ENCODE results near the gene HEXA. TPM values are rescaled to one million over a fixed set of nuclear protein-coding genes. Genes with fewer than 3 reads are reported as not detected.
A peak's percentile ranks its signal among the peaks of the same experiment; 100 is the strongest.

HEXA gene
- total RNA-seq, 1 donor from 2014 or later = 102 TPM

DNA sequence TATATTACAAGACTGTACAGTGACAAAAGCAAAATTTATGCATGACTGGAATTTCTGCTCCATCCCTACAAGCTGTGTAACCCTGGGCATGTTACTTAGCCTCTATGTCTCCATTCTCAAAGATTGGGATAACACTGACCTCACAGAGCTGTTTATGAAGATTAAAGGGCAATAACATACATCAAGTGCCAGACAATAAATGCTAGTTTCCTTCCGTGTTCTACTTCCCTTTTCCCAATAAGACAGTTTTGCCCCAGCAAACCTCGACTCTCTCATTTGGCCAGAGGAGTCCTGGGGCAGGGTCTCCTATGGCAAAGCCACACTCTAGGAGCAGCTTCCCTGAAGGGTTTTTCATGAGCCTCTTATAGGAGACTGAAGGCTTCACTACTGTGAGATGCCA, 7.5 kb downstream of the HEXA start:
- no peaks in the 10 kb centered on the region for H3K27me3 Mint-ChIP-seq
- intact Hi-C loops (cut with micrococcal nuclease) = no loop called here
- ATAC-seq (ENCODE audit: low read depth) = no peak
- H3K4me3 Mint-ChIP-seq = peak overlapping the region; percentile 4
- H3K27ac Mint-ChIP-seq = peak overlapping the region; percentile 9
- DNase-seq = no peak
- H3K36me3 Mint-ChIP-seq (ENCODE audit: low read depth) = peaks cover 49% of the 10 kb centered on the region
- H3K4me1 Mint-ChIP-seq = peaks cover 77% of the 10 kb centered on the region
- ChIA-PET POLR2A (no interaction called here), CTCF (no interaction called here)
- no peaks in the 10 kb centered on the region for H3K9me3 Mint-ChIP-seq
- TF ChIP-seq, protein P1, sequence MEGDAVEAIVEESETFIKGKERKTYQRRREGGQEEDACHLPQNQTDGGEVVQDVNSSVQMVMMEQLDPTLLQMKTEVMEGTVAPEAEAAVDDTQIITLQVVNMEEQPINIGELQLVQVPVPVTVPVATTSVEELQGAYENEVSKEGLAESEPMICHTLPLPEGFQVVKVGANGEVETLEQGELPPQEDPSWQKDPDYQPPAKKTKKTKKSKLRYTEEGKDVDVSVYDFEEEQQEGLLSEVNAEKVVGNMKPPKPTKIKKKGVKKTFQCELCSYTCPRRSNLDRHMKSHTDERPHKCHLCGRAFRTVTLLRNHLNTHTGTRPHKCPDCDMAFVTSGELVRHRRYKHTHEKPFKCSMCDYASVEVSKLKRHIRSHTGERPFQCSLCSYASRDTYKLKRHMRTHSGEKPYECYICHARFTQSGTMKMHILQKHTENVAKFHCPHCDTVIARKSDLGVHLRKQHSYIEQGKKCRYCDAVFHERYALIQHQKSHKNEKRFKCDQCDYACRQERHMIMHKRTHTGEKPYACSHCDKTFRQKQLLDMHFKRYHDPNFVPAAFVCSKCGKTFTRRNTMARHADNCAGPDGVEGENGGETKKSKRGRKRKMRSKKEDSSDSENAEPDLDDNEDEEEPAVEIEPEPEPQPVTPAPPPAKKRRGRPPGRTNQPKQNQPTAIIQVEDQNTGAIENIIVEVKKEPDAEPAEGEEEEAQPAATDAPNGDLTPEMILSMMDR (IDR thresholded peaks at IDR 0.05) = no peak

GRCh38 chr15:72365844-72366243, 10.0 kb downstream of the HEXA start:
- TF ChIP-seq, protein P1 (IDR thresholded peaks at IDR 0.05) = no peak
- CTCF ChIA-PET = no interaction called here
- no peak overlapping the region for H3K4me3 Mint-ChIP-seq
- POLR2A ChIA-PET = interaction anchor here (0.7 to 2.0 kb wide), 2 partner anchors 10 to 1327 kb away, joined by 3 to 11 read pairs; partner anchors contain the start of gene HEXA
- H3K27ac Mint-ChIP-seq = peak overlapping the region; percentile 20
- intact Hi-C loops (cut with micrococcal nuclease) = no loop called here
- H3K27me3 Mint-ChIP-seq = no peaks in the 10 kb centered on the region
- peaks cover 42% of the 10 kb centered on the region for H3K36me3 Mint-ChIP-seq (ENCODE audit: low read depth)
- ATAC-seq (ENCODE audit: low read depth) (peak; percentile 54), DNase-seq (no peak)
- H3K4me1 Mint-ChIP-seq = peaks cover 55% of the 10 kb centered on the region
- H3K9me3 Mint-ChIP-seq = no peaks in the 10 kb centered on the region

DNA sequence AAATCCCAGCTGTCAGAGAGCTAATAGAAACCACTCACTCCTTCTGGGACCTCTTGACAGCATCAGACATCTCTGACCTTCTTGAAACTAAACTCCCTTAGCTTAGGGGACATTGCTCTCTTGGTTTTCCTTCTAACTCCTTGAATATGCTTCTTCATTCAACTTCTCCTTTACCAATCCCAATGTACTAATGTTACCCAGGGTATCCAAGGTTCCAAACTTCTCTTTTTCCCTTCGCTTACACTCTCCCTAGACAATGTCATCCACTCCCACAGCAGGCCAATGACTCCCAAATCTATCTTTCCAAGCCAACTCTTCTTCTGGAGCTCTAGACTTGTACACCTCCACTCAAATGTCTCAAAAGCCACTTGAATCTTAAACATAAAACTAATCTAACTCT, 14.6 kb downstream of the HEXA start:
- no peaks in the 10 kb centered on the region for H3K9me3 Mint-ChIP-seq
- DNase-seq (no peak), ATAC-seq (ENCODE audit: low read depth) (no peak)
- H3K36me3 Mint-ChIP-seq (ENCODE audit: low read depth) = peaks cover 33% of the 10 kb centered on the region
- ChIA-PET CTCF (no interaction called here), POLR2A (interaction anchor here (1.1 to 1.5 kb wide), 2 partner anchors 14 to 41 kb away, joined by 3 to 6 read pairs; partner anchors contain the start of genes CELF6 and HEXA)
- no peak overlapping the region for H3K27ac Mint-ChIP-seq
- TF ChIP-seq, protein P1 (IDR thresholded peaks at IDR 0.05) = no peak
- intact Hi-C loops (cut with micrococcal nuclease) = no loop called here
- no peak overlapping the region for H3K4me3 Mint-ChIP-seq
- H3K27me3 Mint-ChIP-seq = no peaks in the 10 kb centered on the region
- peaks cover 26% of the 10 kb centered on the region for H3K4me1 Mint-ChIP-seq

DNA sequence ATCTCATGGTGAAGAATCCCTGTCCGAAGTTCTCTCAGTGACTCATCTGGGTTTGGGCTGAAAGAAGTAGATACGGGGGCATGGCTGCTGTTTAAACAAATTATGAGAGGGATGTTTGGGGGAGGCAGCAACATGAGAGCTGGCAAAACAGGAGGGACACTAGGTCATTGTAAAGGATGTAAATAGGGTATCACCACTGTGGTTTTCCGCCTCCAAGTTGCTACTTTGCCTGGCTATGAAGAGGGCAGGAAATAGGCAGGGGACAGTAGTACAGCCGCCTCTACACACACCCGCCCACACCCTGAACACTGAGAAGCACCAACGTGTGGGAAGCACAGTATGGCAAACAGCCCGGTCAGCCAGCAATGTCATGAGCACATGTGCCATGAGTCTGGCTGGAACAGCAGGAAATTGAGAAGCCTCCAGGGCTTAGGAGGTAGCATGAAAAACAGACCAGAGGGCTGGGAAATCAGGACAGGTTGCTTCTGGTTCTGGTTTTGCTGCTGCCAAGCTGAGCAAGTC, 17.1 kb downstream of the HEXA start:
- ATAC-seq (ENCODE audit: low read depth) (no peak), DNase-seq (no peak)
- Mint-ChIP-seq H3K4me3 (no peak overlapping the region), H3K9me3 (no peaks in the 10 kb centered on the region), H3K27ac (peak overlapping the region; percentile 13), H3K36me3 (ENCODE audit: low read depth) (peaks cover 50% of the 10 kb centered on the region), H3K4me1 (peaks cover 14% of the 10 kb centered on the region), H3K27me3 (no peaks in the 10 kb centered on the region)
- CTCF ChIA-PET = interaction anchor here (0.6 kb wide), 1 partner anchor 45 kb away, joined by 4 read pairs; no protein-coding TSS in a partner anchor
- POLR2A ChIA-PET = no interaction called here
- intact Hi-C loops (cut with micrococcal nuclease) = no loop called here
- TF ChIP-seq, protein P1 (IDR thresholded peaks at IDR 0.05) = no peak

DNA sequence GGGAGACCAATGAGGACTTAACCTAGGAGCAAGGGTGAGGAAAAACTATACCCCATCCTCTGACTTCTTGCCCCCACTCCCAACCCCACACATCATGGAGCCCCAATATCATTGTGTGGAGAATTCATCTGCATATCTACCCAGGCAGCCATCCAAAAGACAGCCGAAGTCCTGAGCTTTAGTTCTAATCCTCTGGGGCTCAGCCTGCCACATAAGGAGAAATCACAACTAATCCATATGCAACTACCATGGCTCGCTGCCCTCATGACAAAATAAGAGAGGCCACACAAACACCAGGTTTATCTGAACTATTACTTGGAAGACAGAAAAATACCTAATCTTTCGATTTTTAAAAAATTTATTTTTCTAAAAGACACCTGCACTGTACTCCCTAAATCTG, 17.7 kb downstream of the HEXA start:
- Mint-ChIP-seq H3K27me3 (no peaks in the 10 kb centered on the region), H3K36me3 (ENCODE audit: low read depth) (peaks cover 56% of the 10 kb centered on the region), H3K9me3 (no peaks in the 10 kb centered on the region), H3K27ac (no peak overlapping the region), H3K4me3 (no peak overlapping the region), H3K4me1 (peaks cover 14% of the 10 kb centered on the region)
- ATAC-seq (ENCODE audit: low read depth) (no peak), DNase-seq (no peak)
- CTCF ChIA-PET = no interaction called here
- TF ChIP-seq, protein P1 (IDR thresholded peaks at IDR 0.05) = no peak
- intact Hi-C loops (cut with micrococcal nuclease) = no loop called here
- POLR2A ChIA-PET = interaction anchor here (2.0 kb wide), 1 partner anchor 18 kb away, joined by 5 read pairs; the partner anchor contains the start of gene HEXA

Measured in activated B cell treated with CpG ODN at 0.5 μM for 24 hours (primary cell).